ENCODE measurements around the gene SERPINA5. TPM values are rescaled to one million over a fixed set of nuclear protein-coding genes. Genes with fewer than 3 reads are reported as not detected.

SERPINA5 gene
- total RNA-seq, 1 experiment from 2014 or later: 3.0 TPM

GRCh38 chr14:94588311-94588710 is 7.1 kb downstream of the SERPINA5 start:
- H3K9me2 ChIP-seq (ENCODE audit: insufficient read depth): no peaks in the 10 kb centered on the region
- no peaks in the 10 kb centered on the region for H3K9me3 ChIP-seq (ENCODE audit: control insufficient read depth in 1 of 2, insufficient read depth in 1 of 2, low read depth in 1 of 2, low read length in 2 of 2)
- DNase-seq (ENCODE audit: low read depth, low spot score) (no peak), ATAC-seq (no peak)
- no peak overlapping the region for H2AFZ ChIP-seq (ENCODE audit: low read depth, low read length, poor library complexity, severe bottlenecking)
- intact Hi-C loops (cut with micrococcal nuclease): no loop called here
- H4K20me1 ChIP-seq (ENCODE audit: insufficient read depth): no peaks in the 10 kb centered on the region
- BruUV-seq (replicated peaks): no TSS peak
- H3K9ac ChIP-seq (ENCODE audit: low read length): no peak overlapping the region
- H3K79me2 ChIP-seq (ENCODE audit: insufficient read depth, low read length): no peaks in the 10 kb centered on the region
- ChIA-PET POLR2A (no interaction called here), RAD21 (ENCODE audit: low non-redundant PET in 1 of 2, low total read pairs in 2 of 2, uncharacterized antibody in 2 of 2, unreplicated experiment in 2 of 2) (no interaction called here), CTCF (no interaction called here)
- H3K4me2 ChIP-seq (ENCODE audit: low read length): no peak overlapping the region
- H3K4me1 ChIP-seq (ENCODE audit: control insufficient read depth in 1 of 2, insufficient read depth in 2 of 2, low read length in 2 of 2): no peaks in the 10 kb centered on the region
- no peaks in the 10 kb centered on the region for H3K27me3 ChIP-seq (ENCODE audit: insufficient read depth, low read length)
- no peaks in the 10 kb centered on the region for H3K36me3 ChIP-seq (ENCODE audit: control insufficient read depth in 1 of 2, insufficient read depth in 2 of 2, low read length in 2 of 2)
- no peak overlapping the region for H3K27ac ChIP-seq (ENCODE audit: low read depth, low read length)
- H3K4me3 ChIP-seq (replicated peaks in 1 of 2; ENCODE audit: low read depth in 1 of 2, low read length in 2 of 2): no peak overlapping the region
- TF ChIP-seq EZH2 (IDR thresholded peaks at IDR 0.05) (no peak), TCF7L2 (IDR thresholded peaks at IDR 0.05; ENCODE audit: borderline replicate concordance, extremely low read depth, insufficient read depth, insufficient read length) (no peak), ELF1 (IDR thresholded peaks at IDR 0.05; ENCODE audit: borderline replicate concordance, low read depth) (no peak), EZH2phosphoT487 (IDR thresholded peaks at IDR 0.05; ENCODE audit: borderline replicate concordance) (no peak), SIN3A (IDR thresholded peaks at IDR 0.05; ENCODE audit: low read depth) (no peak), ATF3 (IDR thresholded peaks at IDR 0.05) (no peak), ZNF274 (IDR thresholded peaks at IDR 0.05; ENCODE audit: low read depth, low read length) (no peak), CTCF (IDR thresholded peaks at IDR 0.05 in 2 of 3, conservative IDR thresholded peaks at IDR 0.05 in 1 of 3; ENCODE audit: borderline replicate concordance in 1 of 3, insufficient read depth in 1 of 3, low read depth in 2 of 3, low read length in 2 of 3) (no peak), YY1 (IDR thresholded peaks at IDR 0.05; ENCODE audit: extremely low read depth, insufficient replicate concordance, low read depth, low read length) (no peak), EGR1 (IDR thresholded peaks at IDR 0.05; ENCODE audit: low read depth) (no peak), RAD21 (IDR thresholded peaks at IDR 0.05; ENCODE audit: low read depth) (no peak), POLR2A (IDR thresholded peaks at IDR 0.05; ENCODE audit: borderline replicate concordance, extremely low read depth, insufficient read depth, insufficient read length) (no peak)
